ENCODE measurements around the gene PM20D2.

Gene PM20D2

DNA sequence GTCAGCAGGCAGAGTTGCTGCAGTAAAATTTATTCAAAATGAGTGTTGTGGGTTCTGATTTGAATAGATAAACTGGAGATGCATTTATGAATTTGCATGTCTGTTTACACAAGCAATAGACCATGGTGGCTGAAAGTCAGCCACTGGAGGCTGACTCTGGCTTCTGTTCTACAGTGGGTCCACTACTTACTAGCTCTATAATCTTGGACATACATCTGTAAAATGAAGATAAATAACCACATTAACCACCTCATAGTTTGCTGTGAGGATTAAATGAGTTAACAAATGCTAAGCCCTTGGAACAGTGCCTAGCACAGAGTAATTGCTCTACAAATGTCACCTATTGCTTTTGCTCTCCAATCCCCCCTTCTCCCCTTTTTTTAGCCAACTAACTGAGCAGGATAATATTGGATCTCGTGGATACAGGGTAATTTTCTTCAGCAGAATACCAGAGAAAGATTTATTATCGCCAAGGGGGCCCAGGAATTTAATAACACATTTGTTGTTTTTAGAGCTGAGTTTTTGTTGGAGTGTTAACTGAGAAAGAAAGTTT is 1.4 kb upstream of the PM20D2 start:
- in situ Hi-C loops (cut with HindIII; ENCODE audit: low sequenced_read_pairs): no loop called here

DNA sequence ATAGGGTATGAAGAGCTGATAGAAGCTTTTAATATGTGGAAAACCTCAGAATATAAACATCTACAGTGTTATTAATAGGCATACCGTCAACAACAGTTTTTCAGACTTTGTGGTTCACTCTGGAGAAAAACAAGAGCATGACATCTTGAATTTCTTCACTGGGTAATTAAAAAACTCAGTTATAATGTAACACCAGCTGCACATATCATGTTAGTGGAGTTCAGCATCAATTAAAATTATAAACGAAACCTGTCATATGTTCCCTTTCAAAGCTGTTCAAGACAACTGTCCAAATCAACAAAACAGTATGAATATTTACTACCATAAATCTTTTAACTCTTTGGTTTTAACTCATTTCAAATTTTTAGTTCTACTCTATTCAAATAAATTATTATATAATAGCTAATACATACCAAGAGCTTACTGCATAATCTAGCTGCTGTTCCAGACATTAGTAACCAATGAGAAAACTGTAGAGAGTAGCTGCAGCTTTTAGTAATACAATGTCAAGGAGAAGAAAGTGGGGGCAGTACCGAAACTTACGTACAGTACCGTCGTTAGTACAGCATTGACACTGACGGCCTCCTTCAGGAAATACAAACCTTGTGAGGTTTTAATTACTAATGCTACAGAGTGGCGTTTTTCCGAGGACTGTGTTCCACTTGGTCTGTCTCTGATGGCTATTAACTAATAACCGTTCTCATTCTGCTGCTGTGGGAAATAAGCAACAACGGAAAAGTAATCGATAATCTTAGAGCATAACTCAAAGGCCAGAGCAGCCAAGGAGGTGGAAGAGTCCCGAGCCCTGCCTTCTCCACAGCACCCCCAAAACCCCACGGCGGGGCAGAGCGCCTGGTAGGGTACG is 532 bp upstream of the PM20D2 start:
- in situ Hi-C loops (cut with HindIII; ENCODE audit: low sequenced_read_pairs): no loop called here

GRCh38 chr6:89146718-89147700 is 1.2 kb downstream of the PM20D2 start:
- in situ Hi-C loops (cut with HindIII; ENCODE audit: low sequenced_read_pairs): no loop called here

DNA sequence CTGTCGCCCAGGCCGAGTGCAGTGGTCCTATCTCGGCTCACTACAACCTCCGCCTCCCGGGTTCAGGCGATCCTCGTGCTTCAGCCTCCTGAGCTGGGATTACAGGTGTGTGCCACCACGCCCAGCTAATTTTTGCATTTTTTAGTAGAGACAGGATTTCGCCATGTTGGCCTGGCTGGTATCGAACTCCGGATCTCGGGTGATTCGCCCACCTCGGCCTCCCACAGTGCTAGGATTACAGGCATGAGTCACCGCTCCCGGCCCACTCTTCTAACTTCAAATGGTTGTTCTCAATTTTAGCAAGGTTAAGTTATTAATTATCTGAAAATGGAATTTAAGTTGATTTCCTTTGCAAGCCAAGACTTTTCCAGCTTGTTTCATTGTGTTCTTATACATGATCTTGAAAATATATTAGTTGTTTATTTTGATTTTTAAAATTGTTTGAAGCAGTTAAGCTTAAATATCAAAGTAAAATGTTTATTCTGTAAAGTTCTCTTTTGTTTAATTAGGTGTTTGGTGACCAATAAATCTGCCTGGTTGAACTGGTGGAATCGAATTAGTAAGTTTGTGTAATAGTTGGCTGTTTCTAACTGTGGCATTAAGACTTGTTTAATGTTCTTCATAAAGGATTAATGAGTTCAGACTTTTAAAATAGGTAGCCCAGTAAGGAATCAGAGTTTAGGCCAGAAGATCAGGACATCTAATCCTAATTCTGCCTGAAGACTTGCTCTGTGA is 2.3 kb downstream of the PM20D2 start:
- in situ Hi-C loops (cut with HindIII; ENCODE audit: low sequenced_read_pairs): no loop called here

GRCh38 chr6:89154131-89154530 is 8.3 kb downstream of the PM20D2 start:
- in situ Hi-C loops (cut with HindIII; ENCODE audit: low sequenced_read_pairs): no loop called here

DNA sequence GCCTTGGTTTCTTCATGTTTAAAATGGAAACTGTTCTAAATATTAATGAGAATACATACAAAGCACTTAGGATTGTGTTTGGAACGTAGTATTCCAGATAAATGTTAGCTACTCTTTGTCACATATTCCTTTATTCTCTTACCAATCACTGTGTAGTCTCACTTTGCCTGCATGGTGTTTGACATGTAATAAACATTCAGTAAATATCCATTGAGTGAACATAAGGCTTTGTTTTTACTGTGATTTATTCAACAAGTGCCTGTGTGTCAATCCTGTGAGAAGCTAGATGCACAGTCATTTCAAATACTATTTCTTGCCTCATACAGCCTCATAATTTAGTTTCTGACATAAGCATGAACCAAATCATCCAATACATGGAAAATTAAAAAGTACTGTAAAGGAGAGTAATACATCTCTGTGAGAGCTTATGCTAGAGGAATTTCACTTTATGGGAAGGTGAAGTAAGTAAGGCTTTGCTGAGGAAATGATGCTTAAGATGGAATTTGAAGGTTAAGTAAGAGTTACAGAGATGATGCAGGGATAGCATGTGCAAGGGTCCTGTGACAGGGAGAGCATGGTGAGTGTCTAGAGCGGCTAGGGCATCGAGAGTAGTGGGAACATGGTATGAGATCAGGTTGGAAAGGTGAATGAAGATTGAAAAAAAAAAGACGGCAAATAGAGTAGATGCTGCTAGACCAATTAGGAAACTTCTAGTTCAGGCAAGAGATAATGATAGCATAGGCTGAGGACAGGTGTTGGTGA is 14.7 kb downstream of the PM20D2 start:
- in situ Hi-C loops (cut with HindIII; ENCODE audit: low sequenced_read_pairs): no loop called here

- in situ Hi-C loops (cut with HindIII; ENCODE audit: low sequenced_read_pairs): no loop called here
These were observed 15.6 kb downstream of the PM20D2 start for GRCh38 chr6:89161326-89162046.

DNA sequence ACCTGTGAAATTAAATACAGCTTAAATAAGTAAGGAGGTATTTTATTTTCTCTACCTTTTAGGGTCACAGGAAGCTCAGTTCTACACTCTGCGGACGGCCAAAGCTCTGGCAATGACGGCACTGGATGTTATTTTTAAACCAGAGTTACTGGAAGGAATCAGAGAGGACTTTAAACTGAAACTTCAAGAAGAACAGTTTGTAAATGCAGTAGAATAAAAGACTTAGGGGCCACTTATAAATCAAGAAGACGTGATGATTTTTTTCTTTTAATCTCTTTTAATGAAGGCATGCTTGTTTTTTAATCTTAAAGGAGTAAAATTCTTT is 16.2 kb downstream of the PM20D2 start:
- in situ Hi-C loops (cut with HindIII; ENCODE audit: low sequenced_read_pairs): no loop called here

GRCh38 chr6:89172131-89172530 is 26.3 kb downstream of the PM20D2 start:
- in situ Hi-C loops (cut with HindIII; ENCODE audit: low sequenced_read_pairs): no loop called here

DNA sequence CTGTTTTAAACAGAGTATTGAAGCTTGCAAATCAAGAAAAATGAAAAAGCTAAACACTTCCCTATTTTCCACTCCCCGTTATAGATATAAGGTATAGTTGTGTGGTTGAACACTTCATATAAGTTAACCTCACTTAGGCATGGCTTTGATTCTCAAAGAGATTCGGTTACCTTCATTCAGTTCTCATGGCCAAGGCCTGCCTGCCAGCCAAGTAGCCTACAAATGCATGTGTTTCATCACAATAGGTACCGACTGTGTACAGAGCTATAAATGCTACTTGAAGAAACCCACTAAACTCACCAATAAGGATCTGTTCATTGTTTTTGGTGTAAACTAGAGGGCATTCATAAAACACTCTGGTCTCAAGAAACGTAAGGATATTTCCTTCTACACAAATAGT is 27.8 kb downstream of the PM20D2 start:
- in situ Hi-C loops (cut with HindIII; ENCODE audit: low sequenced_read_pairs): no loop called here

- in situ Hi-C loops (cut with HindIII; ENCODE audit: low sequenced_read_pairs): no loop called here
These were observed 34.3 kb downstream of the PM20D2 start for GRCh38 chr6:89180112-89180511.

- in situ Hi-C loops (cut with HindIII; ENCODE audit: low sequenced_read_pairs): no loop called here
These were observed 35.1 kb downstream of the PM20D2 start for GRCh38 chr6:89180971-89181370.

- in situ Hi-C loops (cut with HindIII; ENCODE audit: low sequenced_read_pairs): no loop called here
These were observed 37.4 kb downstream of the PM20D2 start for GRCh38 chr6:89183294-89183693.

- in situ Hi-C loops (cut with HindIII; ENCODE audit: low sequenced_read_pairs): no loop called here
These were observed 38.5 kb downstream of the PM20D2 start for GRCh38 chr6:89184344-89184743.

- in situ Hi-C loops (cut with HindIII; ENCODE audit: low sequenced_read_pairs): no loop called here
These were observed 40.9 kb downstream of the PM20D2 start for GRCh38 chr6:89186762-89187161.

GRCh38 chr6:89187504-89187903 is 41.6 kb downstream of the PM20D2 start:
- in situ Hi-C loops (cut with HindIII; ENCODE audit: low sequenced_read_pairs): no loop called here

GRCh38 chr6:89190741-89191140 is 44.9 kb downstream of the PM20D2 start:
- in situ Hi-C loops (cut with HindIII; ENCODE audit: low sequenced_read_pairs): loop anchor here (5.0 kb wide), 1 partner anchor 97 kb away; no protein-coding TSS in a partner anchor

DNA sequence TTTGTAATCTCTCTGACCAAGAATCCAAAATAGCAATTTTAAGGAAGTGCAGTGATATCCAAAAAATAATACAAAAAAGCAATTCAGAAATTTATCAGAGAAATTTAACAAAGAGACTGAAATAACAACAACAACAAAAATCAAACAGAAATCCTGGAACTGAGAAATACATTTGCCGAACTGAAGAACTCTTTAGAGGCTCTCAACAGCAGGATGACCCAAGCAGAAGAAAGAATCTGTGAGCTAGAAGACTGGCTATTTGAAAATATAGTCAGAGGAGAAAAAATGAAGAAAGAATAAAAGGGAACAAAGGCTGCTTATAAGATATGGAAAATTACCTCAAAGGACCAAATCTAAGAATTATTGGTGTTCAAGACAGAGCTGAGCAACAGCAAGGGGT is 48.7 kb downstream of the PM20D2 start:
- in situ Hi-C loops (cut with HindIII; ENCODE audit: low sequenced_read_pairs): loop anchor here (5.0 kb wide), 1 partner anchor 93 kb away; no protein-coding TSS in a partner anchor

- in situ Hi-C loops (cut with HindIII; ENCODE audit: low sequenced_read_pairs): no loop called here
These were observed 51.3 kb downstream of the PM20D2 start for GRCh38 chr6:89197141-89197540.

Measured in endothelial cell of hepatic sinusoid (primary cell).